Activated naive CD8-positive, alpha-beta T cell treated with anti-CD3 and anti-CD28 coated beads, Interleukin-2, amount 10 ng/mL, durations not matched to agents 7 days and 5 days (primary cell): Measurements from ENCODE around the gene GGT1. TPM values are rescaled to one million over a fixed set of nuclear protein-coding genes. Genes with fewer than 3 reads are reported as not detected.
A peak's percentile ranks its signal among the peaks of the same experiment; 100 is the strongest.
"Not testable (repeated sequence)": the region's sequence is repeated elsewhere in the genome, so short reads cannot be mapped to it uniquely, and the experiment has no call there.

Source experiments
- ATAC-seq: fragments of 150-1000 bp; cut with Tn5 transposase; one replicate; pipeline ENCODE4 v1.10.0; 2021; ENCODE audit warnings: low read depth, moderate library complexity
- POLR2A ChIA-PET: fragments of 350-600 bp; sonication (Branson Sonifier 250); formaldehyde crosslinking; loops from one replicate; lab custom pipeline; 2021; ENCODE audit warnings: antibody characterized with exemption; lab: Charles Lee
- DNase-seq: peaks from one replicate; pipeline ENCODE4 v3.0.0; 2021
- H3K27ac Mint-ChIP-seq: one replicate; pipeline ENCODE4 v1.8.0; 2022; ENCODE audit warnings: mild to moderate bottlenecking, mixed read lengths
- H3K27me3 Mint-ChIP-seq: one replicate; pipeline ENCODE4 v1.8.0; 2022; ENCODE audit warnings: mild to moderate bottlenecking, moderate library complexity, mixed read lengths
- H3K36me3 Mint-ChIP-seq: one replicate; pipeline ENCODE4 v1.8.0; 2021; ENCODE audit warnings: mild to moderate bottlenecking, mixed read lengths
- H3K4me1 Mint-ChIP-seq: one replicate; pipeline ENCODE4 v1.8.0; 2021; ENCODE audit warnings: mixed read lengths
- H3K4me3 Mint-ChIP-seq: one replicate; pipeline ENCODE4 v1.8.0; 2022; ENCODE audit warnings: mild to moderate bottlenecking, moderate library complexity, mixed read lengths
- H3K9me3 Mint-ChIP-seq: one replicate; pipeline ENCODE4 v1.8.0; 2021; ENCODE audit warnings: mixed read lengths
- total RNA-seq, 2 experiments: library from RNA; stranded (reverse); gene quantifications; one replicate each; pipeline ENCODE4 v1.2.3, GENCODE V29; 2021

GGT1 gene
- total RNA-seq, 2 experiments from 2014 or later = 25.4 to 25.7 TPM

DNA sequence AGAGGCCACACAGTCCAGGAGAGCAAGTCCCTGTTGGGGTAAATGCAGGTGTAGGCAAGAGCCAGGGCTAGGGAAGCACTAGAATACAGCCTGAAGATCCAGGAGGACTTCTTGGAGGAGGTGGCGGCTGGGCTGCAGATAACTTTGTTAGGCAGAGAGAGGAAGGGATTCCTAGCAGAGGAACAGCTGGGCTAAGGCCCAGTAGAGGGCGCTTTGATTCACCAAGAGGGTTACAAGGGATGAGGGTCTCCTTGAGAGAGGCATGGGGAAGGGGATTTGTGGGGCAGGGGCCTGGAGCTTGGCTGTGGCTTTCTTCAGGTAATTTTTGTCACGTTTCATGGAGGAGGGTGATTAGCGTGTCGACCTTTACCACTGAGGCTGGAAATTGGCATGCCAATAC, 18.3 kb downstream of the GGT1 start:
- POLR2A ChIA-PET, H3K27ac Mint-ChIP-seq, H3K4me3 Mint-ChIP-seq, H3K9me3 Mint-ChIP-seq, H3K36me3 Mint-ChIP-seq, H3K27me3 Mint-ChIP-seq, DNase-seq, ATAC-seq: not testable (repeated sequence)
- peaks cover 11% of the 10 kb centered on the region for H3K4me1 Mint-ChIP-seq

GRCh38 chr22:24622596-24622995, 19.6 kb downstream of the GGT1 start:
- DNase-seq (peak; percentile 61), ATAC-seq (peak; percentile 70)
- H3K9me3 Mint-ChIP-seq, H3K36me3 Mint-ChIP-seq, H3K27me3 Mint-ChIP-seq, POLR2A ChIA-PET: not testable (repeated sequence)
- peaks cover 11% of the 10 kb centered on the region for H3K4me1 Mint-ChIP-seq
- H3K4me3 Mint-ChIP-seq = peak overlapping the region; percentile 42
- H3K27ac Mint-ChIP-seq = peak overlapping the region; percentile 14

DNA sequence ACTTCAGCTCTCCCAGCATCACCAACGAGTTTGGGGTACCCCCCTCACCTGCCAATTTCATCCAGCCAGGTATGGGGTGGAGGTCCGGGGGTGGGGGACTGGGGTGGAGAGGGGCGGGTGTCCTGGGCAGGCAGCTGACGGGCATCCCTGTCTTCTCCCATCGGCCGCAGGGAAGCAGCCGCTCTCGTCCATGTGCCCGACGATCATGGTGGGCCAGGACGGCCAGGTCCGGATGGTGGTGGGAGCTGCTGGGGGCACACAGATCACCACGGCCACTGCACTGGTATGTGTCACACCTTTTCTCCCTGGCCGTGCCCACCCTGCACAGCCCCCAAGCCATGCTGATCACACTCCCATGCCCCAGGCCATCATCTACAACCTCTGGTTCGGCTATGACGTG, 24.9 kb downstream of the GGT1 start:
- H3K4me3 Mint-ChIP-seq, ATAC-seq, DNase-seq, H3K9me3 Mint-ChIP-seq, POLR2A ChIA-PET, H3K27ac Mint-ChIP-seq, H3K36me3 Mint-ChIP-seq, H3K27me3 Mint-ChIP-seq, H3K4me1 Mint-ChIP-seq: not testable (repeated sequence)

- POLR2A ChIA-PET, H3K9me3 Mint-ChIP-seq, H3K4me3 Mint-ChIP-seq, H3K4me1 Mint-ChIP-seq, H3K27ac Mint-ChIP-seq, H3K27me3 Mint-ChIP-seq, ATAC-seq, H3K36me3 Mint-ChIP-seq, DNase-seq: not testable (repeated sequence)
Observed at GRCh38 chr22:24629069-24629468, 26.1 kb downstream of the GGT1 start.

- H3K36me3 Mint-ChIP-seq, ATAC-seq, H3K27ac Mint-ChIP-seq, H3K27me3 Mint-ChIP-seq, H3K4me3 Mint-ChIP-seq, DNase-seq, POLR2A ChIA-PET, H3K9me3 Mint-ChIP-seq: not testable (repeated sequence)
- peaks cover 17% of the 10 kb centered on the region for H3K4me1 Mint-ChIP-seq
Observed at GRCh38 chr22:24630812-24631427, 27.9 kb downstream of the GGT1 start.

GRCh38 chr22:24631430-24632122, 28.6 kb downstream of the GGT1 start:
- H3K9me3 Mint-ChIP-seq, ATAC-seq, POLR2A ChIA-PET, H3K27ac Mint-ChIP-seq, H3K4me3 Mint-ChIP-seq, H3K27me3 Mint-ChIP-seq, DNase-seq, H3K36me3 Mint-ChIP-seq: not testable (repeated sequence)
- H3K4me1 Mint-ChIP-seq = peaks cover 20% of the 10 kb centered on the region

GRCh38 chr22:24632642-24633041, 29.6 kb downstream of the GGT1 start:
- peaks cover 21% of the 10 kb centered on the region for H3K4me1 Mint-ChIP-seq
- DNase-seq, H3K4me3 Mint-ChIP-seq, H3K36me3 Mint-ChIP-seq, H3K9me3 Mint-ChIP-seq, ATAC-seq, H3K27me3 Mint-ChIP-seq, H3K27ac Mint-ChIP-seq, POLR2A ChIA-PET: not testable (repeated sequence)

- H3K9me3 Mint-ChIP-seq, ATAC-seq, H3K36me3 Mint-ChIP-seq, H3K4me3 Mint-ChIP-seq, DNase-seq, POLR2A ChIA-PET, H3K27me3 Mint-ChIP-seq: not testable (repeated sequence)
- Mint-ChIP-seq H3K27ac (peak overlapping the region; percentile 76), H3K4me1 (peaks cover 21% of the 10 kb centered on the region)
Observed at GRCh38 chr22:24633231-24634023, 30.4 kb downstream of the GGT1 start.

- H3K36me3 Mint-ChIP-seq, H3K4me3 Mint-ChIP-seq, ATAC-seq, POLR2A ChIA-PET, H3K9me3 Mint-ChIP-seq, H3K27me3 Mint-ChIP-seq: not testable (repeated sequence)
- H3K4me1 Mint-ChIP-seq = peaks cover 21% of the 10 kb centered on the region
- H3K27ac Mint-ChIP-seq = peak overlapping the region; percentile 79
- DNase-seq = peak; percentile 50
Observed at GRCh38 chr22:24634776-24635389, 31.9 kb downstream of the GGT1 start.

- POLR2A ChIA-PET, DNase-seq, H3K9me3 Mint-ChIP-seq, H3K27ac Mint-ChIP-seq, H3K4me3 Mint-ChIP-seq, H3K27me3 Mint-ChIP-seq, ATAC-seq, H3K36me3 Mint-ChIP-seq: not testable (repeated sequence)
- peaks cover 21% of the 10 kb centered on the region for H3K4me1 Mint-ChIP-seq
Observed at GRCh38 chr22:24636513-24636912, 33.5 kb downstream of the GGT1 start.

GRCh38 chr22:24642307-24642706, 39.3 kb downstream of the GGT1 start:
- ATAC-seq, DNase-seq, POLR2A ChIA-PET, H3K27me3 Mint-ChIP-seq, H3K27ac Mint-ChIP-seq, H3K36me3 Mint-ChIP-seq, H3K4me1 Mint-ChIP-seq, H3K9me3 Mint-ChIP-seq, H3K4me3 Mint-ChIP-seq: not testable (repeated sequence)

DNA sequence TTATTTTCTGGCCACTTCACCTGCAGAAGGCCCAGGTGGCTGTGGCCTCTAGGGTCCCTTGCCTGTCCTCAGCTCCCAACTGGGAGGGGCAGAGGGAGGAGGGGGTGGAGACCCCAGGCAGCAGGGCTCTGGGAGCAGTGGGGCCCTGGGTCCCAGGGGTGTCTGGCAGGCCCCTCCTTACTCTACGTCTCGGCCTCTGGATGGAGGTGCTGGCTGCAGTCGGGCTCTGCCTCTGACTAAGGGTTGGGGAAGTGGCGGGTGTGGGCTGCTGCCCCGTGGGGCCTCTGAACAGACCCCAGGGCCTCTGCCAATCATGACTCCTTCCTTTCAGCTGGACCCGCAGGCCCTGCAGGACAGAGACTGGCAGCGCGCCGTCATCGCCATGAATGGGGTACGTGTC, 41.4 kb downstream of the GGT1 start:
- DNase-seq, H3K9me3 Mint-ChIP-seq, POLR2A ChIA-PET, H3K4me1 Mint-ChIP-seq, H3K27ac Mint-ChIP-seq, H3K36me3 Mint-ChIP-seq, H3K4me3 Mint-ChIP-seq, H3K27me3 Mint-ChIP-seq, ATAC-seq: not testable (repeated sequence)
